Glomerular visceral epithelial cell (primary cell): ENCODE results near the gene PTPRCAP.

Source experiments
- DNase-seq: peaks from one replicate; pipeline ENCODE4 v3.0.0-alpha.2; 2016; ENCODE audit errors: extremely low spot score

The PTPRCAP gene

DNA sequence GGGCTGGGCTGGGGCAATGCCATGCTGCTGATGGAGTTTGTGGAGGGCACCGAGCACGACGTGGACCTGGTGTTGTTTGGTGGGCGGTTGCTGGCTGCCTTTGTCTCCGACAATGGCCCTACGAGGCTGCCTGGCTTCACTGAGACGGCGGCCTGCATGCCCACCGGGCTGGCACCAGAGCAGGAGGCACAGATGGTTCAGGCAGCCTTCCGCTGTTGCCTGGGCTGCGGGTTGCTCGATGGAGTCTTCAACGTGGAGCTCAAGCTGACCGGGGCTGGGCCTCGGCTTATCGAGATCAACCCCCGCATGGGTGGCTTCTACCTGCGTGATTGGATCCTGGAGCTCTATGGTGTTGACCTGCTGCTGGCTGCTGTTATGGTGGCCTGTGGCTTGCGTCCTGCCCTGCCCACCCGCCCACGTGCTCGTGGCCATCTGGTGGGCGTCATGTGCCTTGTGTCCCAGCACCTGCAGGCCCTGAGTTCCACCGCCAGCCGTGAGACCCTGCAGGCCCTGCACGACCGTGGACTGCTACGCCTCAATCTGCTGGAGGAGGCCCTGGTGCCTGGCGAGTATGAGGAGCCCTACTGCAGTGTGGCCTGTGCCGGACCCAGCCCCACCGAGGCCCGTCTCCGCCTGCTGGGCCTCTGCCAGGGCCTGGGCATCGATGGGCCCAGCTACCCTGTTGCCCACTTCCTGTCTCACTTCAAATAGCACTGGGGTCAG, 13.4 kb downstream of the PTPRCAP start:
- no peak for DNase-seq

DNA sequence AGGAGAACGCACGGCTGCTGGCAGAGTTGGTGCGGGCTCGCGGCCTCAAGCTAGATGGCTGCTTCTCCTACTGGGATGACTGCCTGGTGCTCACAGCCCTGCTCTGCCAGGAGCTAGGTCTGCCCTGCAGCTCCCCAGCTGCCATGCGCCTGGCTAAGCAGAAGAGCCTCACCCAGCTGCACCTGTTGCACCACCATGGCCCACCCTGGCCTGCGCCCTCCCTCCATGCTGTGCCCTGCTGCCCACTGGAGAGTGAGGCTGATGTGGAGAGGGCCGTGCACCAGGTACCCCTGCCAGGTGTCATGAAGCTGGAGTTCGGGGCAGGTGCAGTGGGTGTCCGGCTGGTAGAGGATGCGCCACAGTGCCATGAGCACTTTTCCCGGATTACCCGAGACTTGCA, 14.0 kb downstream of the PTPRCAP start:
- no peak for DNase-seq

DNA sequence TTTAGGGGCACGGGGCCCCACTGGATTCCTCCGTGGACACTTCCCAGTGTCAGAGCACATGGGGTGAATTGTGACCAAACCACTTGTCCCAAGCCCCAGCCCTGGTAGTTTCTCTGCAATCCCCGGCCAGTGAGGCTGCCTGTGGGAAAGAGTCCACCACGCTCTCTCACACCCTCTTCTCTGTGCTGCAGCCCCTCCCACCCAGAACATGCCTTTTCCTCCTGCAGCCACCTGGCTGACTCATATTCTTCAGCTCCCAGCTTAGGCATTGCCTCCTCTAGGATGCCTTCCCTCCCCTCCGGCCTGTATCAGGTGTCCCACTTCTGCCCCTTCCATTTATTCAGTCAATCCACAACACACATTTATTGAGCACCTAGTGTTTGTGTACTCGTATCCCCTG, 14.6 kb downstream of the PTPRCAP start:
- no peak for DNase-seq

DNA sequence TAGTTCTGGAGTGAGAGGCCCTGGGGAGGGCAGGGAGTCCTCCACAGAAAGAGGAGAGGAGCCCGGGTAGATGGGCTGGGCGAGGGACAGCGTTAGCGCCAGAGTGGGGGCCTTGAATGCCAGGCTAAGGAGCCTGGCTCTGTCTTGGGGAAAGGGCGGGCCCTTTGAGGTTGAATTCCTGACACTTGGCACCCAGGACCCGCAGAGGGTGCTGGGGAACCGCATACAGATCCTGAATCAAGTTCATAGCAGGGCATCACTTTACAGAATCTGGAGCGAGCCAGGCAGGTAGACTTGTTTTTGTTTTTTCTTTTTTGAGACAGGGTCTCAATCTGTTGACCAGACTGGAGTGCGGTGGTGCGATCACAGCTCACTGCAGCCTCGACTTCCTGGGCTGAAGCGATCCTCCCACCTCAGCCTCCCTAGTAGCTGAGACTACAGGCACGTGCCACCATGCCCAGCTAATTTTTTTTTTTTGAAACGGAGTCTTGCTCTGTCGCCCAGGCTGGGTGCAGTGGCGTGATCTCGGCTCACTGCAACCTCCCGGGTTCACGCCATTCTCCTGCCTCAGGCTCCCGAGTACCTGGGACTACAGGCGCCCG, 16.0 kb downstream of the PTPRCAP start:
- no peak for DNase-seq

DNA sequence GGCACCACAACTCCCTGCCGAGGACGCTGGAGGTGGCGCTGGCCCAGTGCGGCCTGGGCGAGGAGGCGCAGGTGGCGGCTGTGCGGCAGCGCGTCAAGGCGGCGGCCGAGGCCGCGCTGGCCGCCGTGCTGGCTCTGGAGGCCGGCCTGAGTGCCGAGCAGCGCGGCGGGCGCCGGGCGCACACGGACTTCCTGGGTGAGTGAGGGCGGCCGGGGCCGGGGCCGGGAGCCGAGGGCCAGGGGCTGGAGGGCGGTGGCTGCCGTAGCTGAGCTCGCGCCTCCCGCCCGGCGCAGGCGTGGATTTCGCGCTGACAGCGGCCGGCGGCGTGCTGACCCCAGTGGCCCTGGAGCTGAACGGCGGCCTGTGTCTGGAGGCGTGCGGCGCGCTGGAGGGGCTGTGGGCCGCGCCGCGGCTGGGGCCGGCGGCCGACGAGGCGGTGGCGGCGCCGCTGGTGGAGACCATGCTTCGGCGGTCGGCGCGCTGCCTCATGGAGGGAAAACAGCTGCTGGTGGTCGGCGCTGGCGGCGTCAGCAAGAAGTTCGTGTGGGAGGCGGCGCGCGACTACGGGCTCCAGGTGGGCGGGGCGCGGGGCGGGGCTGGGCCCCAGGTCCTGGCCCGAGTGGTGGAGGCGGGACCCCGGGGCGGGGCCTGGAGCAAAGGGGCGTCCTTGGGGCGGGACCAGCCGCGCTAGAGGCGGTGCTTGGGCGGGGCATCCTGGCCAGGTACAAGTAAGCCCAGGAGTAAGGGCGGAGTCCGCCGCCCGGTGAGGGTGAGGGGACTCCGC, 16.6 kb downstream of the PTPRCAP start:
- DNase-seq: peak; percentile 95

DNA sequence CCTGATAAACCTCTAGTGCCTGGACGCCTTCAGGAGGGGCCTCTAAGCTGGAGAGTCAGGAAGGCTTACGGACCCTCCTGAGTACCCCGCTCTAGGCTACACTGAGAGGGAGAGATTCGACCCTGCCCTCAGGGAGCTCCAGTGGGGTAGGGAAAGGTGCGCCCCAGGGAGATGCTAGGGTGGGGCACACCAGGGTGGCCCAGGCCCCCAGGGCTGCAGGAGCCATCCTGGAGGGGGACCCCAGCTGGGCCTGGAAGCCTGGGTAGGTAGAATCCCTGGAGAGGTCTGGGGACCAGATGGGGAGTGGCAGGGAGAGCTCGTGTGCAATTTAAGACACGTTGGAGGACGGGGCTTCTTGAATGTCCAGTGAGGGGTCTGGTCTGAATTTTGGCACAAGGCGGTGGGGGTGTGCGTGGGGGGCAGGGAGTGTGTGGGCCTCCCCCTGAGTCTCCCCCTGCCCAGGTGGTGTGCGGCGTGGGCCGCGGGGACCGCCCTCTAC, 17.3 kb downstream of the PTPRCAP start:
- DNase-seq: no peak

DNA sequence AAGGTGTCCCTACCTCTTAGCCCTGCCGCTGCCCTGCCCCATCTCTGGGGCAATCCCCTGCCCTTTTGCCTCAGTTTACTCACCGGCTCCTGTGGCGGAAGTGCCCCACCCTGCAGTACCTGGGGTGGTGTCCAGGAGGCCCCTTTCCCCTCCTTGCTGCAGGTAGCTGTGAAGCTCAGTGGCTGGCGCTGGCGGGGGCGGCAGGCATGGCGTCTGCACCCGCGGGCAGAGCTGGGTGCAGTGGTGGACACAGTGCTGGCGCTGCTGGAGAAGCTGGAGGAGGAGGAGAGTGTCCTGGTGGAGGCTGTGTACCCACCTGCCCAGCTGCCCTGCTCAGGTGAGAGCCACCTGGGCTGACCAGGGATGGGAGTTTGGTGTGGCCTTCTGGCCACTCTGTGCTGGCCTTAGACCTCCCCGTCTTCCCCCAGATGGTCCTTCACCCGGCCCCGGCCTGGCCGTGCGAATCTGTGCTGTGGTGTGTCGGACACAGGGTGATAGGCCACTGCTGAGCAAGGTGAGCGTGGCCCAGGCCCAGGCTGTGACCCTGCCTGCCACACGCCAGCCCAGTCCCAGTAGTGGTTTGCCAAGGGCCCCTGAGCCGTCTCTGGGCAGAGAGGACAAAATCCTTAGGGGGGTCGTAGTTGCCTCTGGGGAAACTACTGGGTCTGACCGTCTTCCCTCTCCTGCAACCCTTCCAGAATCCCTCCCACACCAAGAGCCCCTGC, 18.0 kb downstream of the PTPRCAP start:
- no peak for DNase-seq

DNA sequence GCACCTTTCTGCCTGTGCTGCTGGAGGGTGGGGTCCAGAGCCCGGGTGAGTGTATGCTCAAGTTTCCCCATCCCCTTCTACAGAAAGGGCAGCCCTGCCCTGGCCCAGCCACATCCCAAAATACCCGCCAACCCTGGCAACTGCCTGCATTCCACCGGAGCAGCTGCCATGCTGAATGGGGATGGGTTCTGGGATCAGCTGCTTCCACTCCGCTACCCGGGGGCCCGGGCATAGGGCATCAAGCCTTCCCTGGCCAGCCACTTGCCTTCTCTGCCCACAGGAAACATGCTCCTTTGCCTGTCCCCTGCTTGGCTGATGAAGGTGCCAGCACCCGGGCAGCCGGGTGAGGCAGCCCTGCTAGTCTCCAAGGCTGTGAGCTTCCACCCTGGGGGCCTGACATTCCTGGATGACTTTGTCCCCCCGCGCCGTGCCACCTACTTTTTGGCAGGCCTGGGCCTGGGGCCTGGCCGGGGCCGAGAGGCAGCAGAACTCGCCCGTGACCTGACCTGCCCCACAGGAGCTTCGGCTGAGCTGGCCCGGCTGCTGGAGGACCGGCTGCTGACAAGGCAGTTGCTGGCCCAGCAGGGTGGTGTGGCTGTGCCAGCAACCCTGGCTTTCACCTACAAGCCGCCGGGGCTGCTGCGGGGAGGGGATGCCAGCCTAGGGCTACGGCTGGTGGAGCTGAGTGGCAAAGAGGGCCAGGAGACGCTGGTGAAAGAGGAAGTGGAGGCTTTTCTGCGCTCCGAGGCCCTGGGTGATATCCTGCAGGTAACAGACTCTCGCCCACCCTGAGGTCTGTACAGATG, 18.8 kb downstream of the PTPRCAP start:
- no peak for DNase-seq

DNA sequence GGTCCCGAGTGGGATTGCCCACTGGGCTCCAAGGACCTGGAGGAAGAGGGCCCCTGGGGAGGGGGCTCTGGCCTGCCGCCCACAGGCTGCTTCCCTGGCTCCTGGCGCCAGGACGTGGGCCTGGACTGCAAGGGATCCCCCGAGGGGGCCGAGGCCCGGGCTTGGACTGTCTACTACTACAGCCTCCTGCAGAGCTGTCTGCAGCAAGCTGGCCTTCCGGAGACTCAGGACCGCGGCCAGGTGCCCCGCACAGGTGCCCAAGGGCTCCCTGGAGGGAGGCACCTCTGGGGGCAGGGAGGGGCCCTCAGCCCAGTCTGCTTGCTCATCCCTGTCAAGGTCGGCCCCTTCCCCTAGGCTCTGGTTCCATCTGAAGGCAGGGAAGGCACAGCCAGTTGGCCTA, 20.1 kb downstream of the PTPRCAP start:
- DNase-seq: no peak

DNA sequence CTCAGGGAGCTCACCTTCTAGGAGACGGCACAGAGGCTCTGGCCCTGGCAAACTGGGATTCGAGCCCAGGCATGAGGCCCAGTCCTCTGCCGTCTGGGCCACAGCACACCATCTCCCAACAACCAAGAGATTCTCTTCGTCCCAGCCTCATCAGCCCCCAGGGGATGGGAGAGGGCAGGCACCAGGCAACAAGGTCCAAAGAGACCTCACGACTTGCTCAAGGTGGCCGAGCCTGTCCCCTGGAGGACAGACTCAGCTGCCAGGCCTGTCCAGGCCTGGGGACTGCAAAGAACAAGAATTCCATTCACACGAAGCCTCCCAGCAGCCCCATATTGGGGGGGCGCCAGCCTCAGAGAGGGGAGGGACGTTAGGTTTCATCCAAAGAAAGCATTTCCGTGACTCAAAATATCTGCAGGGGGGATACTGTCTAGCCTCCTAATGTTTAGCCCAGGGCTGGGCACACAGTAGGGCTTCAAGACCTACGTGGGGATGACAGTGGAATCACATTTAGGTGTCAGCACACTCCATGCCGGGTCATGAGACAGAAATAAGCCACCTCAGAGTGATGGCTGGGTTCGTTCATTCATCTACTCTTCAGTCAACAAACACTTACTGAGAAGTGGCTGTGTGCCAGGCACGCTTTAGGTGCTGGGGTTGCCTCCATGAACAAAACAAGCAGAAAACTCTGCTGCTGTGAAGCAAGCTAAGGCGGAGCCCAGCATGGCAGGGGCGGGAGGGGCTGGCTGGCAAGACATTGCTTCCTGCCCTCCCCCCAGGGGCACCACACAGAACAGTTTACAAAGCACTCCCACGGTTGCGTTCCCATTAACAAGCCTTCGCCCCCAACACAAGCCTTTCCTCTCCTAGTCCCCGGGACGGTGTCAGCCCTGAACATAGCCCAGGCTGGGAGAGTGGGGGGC, 20.8 kb downstream of the PTPRCAP start:
- DNase-seq: no peak

DNA sequence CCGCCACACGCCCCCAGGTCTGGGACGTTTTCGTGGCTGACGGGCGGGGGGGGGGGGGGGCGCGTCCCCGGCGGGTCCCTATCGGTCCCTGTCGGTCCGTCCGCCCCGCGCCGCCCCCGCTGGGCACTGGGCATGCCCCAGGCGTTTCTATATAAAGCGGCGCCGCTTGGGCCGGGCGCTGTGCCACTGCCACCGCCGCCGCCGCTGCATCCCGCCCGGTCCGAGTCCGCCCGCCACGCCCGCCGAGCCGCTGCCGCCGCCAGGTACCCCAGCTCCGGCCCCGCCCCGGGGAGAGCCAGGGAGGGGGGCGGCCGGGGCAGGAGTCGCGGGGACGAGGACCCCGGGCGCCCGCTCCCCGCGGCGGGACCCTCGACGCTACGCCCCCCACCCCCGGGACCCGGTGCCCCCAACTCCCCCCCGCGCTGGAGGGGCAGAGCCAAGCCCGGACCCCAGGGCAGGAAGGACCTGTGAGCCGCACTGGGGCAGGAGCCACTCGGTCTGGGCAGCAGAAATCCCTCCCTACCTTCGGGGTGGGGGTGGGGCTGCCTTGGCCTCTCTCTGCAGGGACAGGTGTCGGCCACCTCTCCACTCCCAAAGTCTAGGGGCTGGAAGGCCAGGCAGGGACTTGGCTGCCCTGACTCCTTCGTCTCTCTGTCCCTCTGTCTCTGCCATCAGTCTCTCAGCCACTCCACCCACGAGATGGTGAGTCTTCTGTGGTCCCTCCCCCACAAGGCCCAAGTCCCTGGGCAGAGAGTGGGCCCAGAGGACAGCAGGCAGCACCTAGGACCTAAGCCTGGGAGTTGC, 21.8 kb downstream of the PTPRCAP start, which contains the start of gene CARNS1:
Gene CARNS1 (plus strand): TSS at position 178 of the 804 bp plus-strand sequence. CDS start 522 bp downstream, at position 700.
- DNase-seq: no peak

DNA sequence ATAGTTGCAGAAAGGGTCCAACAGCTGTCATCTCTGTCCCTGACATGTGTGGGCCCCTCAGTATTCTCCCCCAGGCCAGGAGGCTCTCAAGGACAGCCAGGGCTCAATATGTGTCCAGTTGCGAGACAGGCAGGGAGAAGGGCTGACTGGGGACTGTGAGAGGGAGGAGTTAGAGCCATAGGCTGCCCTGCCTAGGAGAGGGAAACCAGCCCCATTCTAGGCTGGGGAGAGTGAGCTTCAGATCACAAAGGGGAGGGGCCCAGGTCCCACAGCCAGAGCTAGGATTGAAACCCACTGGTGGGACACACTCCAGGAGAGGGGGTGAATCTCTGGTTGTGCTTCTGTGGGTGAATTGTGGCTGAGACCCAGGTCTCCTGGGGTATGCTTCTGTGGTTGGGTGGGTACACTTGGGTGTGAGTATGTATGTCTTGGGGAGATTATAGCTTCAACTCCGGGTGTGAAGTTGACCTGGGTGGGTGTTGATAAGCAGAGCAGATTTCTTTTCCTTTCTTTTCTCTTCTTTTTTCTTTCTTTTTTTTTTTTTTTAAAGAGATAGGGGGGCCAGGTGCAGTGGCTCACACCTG, 24.1 kb downstream of the PTPRCAP start:
- DNase-seq: no peak

DNA sequence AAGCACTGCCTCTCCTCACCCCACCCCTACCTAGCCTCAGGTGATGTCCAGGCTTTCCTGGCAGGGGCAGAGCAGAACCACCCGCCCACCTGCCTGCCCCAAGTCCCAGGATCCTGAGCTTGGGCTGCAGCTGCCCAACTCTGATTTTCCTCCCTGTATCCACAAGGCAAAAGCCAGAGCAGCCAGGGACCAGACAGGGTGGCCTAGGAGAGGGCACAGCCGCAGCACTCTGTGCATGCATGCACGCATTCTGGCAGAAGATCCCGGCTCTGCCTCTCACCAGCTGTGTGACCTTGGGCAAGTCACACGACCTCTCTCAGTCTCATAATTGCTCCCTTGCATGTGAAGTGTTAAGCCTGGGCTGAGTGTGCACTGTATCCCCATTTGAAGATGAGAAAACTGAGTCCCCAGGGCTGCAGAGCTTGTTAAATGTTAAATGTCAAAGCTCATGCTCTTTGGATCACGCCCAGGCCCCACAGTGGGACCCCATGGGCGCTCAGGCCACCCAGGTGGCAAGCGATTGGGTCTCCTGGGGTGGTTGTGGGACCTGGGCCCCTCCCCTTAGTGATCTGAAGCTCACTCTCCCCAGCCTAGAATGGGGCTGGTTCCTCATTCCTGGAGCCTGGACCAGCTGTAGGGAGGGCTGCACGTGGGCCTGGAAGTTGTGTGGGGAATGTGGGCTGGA, 24.8 kb downstream of the PTPRCAP start:
- no peak for DNase-seq

DNA sequence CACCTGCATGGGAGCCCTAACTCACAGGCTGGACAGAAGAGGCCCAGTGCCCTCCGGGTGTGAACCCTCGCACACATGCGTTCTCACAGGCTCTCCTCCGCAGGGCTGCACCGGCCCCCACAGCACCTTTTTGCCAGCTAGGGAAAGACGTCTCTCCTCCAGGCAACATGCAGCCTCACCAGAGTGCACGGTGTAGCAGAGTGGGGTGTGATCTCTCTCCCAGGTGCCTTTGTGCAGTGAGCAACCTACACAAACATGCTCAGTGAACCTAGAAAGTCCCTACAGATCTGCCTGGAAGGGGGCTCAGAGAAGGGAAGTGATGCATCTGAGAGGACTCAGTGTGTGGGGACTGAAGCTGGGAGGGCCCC, 25.7 kb downstream of the PTPRCAP start:
- DNase-seq: no peak

DNA sequence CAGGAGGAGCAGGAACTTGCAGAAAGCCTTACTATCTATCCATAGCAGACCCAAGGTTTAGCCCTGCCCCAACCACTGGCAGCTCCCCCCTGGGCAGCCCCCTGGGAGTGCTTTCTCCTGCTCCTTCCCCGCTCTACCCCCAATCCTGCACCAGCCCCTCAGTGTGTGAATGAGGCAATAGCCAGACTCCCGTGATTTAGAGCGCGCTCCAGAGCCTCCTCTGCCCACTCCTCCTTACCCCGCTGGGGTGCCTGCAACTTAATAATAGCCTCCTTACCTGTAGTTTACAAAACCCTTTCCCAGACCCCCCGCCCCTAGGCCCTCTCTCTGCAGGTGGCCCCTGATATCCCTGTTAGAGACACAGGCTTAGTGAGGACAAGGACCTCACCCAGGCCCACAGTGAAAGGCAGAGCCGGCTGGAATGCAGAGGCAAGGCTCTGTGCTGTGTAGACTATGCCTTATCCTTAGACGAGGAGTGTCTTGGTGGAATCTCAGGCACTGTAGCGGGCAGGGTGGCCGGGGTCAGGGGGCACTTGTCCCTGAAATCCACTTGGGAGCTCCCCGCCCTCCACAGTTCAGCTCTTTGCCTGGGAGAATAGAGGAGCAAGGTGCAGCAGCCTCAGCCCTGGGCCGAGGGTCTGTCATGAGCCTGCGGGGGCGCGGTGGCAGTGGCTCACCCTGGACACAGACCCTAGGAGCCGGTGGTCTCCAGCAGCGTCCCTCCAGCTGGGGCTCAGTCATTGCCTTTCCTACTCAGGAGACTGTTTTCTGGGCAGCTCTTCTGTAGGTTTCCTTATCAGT, 26.3 kb downstream of the PTPRCAP start:
- DNase-seq: no peak

DNA sequence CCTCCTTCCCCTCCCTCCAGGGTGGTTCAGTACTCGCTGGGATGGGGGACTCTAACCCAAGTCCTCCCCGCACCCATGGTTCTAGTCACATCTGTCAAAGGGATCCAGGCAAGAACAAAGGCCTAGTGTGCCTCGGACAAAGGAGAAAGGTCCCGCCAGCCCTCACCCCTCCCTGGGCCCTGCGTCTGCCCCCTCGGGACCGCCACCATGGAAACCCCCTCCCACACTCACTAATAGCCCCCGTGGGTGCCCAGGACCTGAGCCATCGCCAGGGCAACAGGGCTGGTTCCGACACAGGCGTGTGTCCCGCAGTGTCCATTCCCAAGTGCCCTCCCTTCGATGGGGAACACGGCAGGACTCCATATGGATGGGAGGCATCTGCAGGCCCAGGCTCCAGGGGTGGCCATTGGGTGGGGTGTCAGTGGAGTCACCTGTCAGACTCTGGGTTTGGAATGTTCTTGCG, 27.1 kb downstream of the PTPRCAP start:
- DNase-seq: no peak

DNA sequence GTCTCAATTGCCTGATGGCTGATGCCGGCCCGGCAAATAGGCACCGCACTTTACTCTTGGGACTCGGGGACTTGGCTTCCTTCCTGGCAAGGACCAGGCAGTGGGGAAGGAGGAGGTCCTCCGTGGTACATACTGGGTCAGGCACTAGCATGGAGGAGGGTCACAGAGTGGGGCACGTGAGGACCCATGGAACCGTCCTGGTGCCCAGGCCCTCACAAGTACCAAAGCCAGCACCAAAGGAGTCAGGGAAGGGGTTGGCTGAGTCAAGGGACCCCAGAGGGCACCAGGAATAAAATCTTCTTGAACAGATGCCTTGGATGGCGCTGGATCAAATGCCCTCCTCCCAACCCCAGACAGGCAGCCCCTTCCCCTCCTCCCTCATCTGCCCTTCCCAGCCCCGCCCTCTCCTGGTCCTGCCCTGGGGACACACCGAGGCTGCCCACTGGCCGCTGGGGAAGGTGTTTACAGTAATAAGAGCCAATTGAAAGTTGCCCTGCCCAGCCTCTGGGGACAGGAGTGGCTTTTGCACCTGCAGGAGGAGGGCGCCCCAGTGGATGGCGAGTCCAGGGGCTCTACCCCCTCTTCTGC, 27.6 kb downstream of the PTPRCAP start:
- no peak for DNase-seq
